OCI-M2 (cell line): Measurements from ENCODE around the gene TMEM179B.
"Not testable (repeated sequence)": the region's sequence is repeated elsewhere in the genome, so short reads cannot be mapped to it uniquely, and the experiment has no call there.

Experiments used
- DNase-seq: peaks from one replicate; lab custom pipeline; 2025; ENCODE audit not compliant: unreplicated experiment; lab: John Stamatoyannopoulos, UW

TMEM179B gene, protein sequence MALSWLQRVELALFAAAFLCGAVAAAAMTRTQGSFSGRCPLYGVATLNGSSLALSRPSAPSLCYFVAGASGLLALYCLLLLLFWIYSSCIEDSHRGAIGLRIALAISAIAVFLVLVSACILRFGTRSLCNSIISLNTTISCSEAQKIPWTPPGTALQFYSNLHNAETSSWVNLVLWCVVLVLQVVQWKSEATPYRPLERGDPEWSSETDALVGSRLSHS

DNA sequence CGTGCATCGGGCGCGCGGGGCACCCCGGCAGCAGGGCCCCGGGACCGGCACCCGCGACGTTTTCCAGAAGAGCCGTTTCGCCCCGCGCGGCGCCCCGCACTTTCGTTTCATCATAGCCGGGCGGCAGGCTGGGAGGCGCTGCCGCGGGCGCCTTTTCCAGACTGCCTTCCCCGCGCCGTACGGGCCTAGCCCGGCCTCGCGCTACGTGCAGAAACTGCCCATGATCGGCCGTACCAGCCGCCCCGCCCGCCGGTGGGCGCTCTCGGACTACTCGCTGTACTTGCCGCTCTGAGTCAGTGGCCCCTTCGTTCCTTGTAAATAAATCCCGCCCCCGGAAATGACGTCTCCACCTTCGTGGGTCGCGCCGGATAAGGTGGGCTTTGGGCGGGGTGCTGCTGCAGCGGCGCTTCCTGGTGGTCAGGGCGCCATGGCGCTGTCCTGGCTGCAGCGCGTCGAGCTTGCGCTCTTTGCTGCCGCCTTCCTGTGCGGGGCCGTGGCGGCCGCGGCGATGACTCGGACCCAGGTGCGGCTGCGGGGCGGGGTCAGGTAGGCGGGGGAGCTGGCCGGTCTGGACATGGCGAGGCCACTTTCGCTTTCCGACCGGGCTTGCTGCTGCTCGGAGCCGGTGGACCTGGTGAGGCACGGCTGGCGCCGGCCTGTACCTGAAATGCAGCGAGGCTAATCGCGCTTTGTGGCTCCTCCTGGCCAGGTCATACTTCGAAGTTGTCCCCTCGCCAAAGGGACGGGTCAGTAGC, at the start of gene TMEM179B:
Gene TMEM179B (plus strand): TSS at position 398 of the 755 bp plus-strand sequence. CDS start 30 bp downstream, at position 428.
- DNase-seq = peak; percentile 61

DNA sequence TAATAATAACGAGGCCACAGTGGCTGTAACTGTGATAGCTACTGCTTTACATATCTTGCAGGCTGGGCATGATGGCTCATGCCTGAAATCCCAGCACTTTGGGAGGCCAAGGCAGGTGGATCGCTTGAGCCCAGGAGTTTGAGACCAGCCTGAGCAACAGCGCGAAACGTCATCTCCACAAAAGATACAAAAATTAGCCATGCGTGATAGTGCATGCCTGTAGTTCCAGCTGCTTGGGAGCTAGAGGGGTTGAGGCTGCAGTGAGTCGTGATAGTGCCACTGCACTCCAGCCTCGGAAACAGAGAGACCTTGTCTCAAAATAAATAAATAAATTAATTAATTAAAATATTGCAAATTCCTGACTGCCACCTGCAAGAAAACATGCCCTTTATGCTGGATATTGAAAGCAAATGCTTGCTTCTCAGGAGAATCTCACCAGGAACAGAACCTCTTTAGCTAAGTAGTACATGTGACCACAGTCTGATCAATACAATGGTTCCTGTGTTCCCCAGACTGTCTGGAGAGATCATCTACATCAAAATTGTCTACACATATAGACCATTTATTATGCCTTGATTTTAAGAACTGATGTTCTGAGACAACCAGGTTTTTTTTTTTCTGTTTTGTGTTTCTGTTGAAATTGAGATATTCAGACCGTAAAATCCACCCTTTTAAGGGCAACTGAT, 39.6 kb upstream of the TMEM179B start:
- DNase-seq = no peak

GRCh38 chr11:62749931-62750330, 37.3 kb upstream of the TMEM179B start:
- DNase-seq = not testable (repeated sequence)

- DNase-seq = no peak
Observed at GRCh38 chr11:62752177-62752785, 34.9 kb upstream of the TMEM179B start.

DNA sequence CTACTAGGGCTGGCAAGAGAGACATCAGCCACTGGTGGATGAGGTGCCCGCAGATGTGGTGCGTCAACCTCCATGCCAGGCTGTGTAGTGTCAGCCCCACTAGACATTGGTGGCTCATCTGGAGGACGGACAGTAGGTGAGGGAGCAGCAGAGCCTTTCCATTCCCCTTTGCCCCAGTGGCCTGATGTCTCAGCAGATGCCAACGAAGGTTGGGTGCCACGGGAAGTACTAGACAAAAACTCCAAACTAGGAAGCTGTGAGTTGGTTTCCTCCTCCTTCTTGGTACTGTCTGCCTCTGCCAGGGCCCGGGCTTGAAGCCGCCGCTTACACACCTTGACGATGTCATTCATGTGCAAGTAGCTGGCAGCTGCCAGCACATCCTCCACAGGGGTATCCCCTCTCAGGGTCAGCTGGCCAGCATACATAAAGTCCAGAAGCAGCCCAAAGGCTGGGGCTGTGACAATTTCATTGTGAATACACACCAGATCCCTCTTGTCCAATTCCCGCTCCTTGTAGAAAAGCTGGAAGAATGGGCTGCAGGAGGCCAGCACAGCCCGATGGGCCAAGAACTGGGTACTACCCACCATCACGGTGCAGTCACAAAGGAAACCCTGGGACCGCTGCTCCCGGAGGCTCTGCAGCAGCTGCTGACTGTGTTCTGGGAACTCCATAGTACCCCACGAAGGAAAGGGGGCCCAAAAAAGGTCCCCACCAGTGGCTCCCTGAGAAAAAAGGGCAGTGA, 34.0 kb upstream of the TMEM179B start:
- DNase-seq = no peak

DNA sequence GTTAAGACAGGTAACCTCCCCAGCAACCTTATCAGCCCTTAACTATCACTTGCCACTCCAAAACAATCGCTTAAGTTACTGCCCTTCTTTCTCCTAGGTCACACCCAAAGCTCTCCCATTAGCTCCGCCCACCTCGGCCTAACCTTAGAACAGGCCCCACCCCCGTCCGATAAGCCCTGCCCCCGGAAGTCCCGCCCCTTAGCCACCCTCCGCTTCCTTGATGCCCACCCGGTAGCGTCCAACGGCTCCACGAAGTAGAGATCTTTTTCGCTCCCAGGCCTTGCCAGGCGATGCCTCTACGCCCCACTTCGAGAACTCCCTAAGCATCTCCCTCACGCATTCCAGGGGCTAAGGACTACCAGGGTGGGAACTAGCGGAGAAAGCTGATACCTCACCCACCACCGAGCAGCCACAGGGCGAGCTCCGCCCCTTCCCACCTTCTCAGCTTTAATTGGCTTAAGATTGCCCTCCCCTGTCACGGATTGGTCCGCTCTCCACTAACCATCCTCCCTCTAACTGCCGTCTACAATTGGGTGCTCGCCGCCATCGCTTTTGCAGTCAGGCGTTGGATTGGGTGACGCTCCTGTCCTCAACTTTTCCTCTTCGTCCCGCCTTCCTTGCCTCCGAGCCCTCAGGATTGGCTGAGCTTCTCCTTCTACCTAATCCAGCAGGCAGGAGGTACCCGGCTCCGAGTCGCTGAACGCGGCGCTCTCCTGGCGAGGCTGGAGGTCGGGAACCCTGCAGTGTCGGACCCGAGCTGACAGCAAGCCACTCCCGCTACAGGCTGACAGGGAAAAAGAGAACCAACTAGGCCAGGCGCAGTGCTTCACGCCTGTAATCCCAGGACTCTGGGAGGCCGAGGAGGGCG, 33.2 kb upstream of the TMEM179B start, which contains the start of gene ZBTB3:
Gene ZBTB3 (minus strand): TSS at position 425 of the 868 bp plus-strand sequence. CDS start 496 bp downstream, outside the sequence.
- DNase-seq = peak; percentile 91

DNA sequence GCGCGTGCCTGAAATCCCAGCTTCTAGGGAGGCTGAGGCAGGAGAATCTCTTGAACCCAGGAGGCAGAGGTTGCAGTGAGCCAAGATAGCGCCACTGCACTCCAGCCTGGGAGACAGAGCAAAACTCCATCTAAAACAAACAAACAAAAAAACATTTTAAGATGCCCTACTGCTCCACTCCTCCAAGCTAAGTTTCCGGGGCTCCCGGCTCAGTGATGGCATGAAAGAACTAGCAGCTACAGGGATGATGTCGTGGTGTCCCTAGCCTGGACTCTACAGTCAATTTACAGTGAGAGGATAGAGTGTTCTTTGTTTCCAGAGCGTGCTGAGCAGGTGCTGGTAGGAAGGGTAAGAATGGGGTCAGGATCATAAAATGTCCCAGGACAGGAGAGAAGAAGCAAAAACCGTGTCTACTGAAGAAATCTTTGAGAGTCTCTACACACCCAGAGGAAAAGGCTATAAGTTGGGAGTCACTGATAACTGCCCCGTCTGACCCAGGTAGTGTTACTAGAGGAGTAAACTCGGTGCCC, 32.1 kb upstream of the TMEM179B start:
- no peak for DNase-seq

DNA sequence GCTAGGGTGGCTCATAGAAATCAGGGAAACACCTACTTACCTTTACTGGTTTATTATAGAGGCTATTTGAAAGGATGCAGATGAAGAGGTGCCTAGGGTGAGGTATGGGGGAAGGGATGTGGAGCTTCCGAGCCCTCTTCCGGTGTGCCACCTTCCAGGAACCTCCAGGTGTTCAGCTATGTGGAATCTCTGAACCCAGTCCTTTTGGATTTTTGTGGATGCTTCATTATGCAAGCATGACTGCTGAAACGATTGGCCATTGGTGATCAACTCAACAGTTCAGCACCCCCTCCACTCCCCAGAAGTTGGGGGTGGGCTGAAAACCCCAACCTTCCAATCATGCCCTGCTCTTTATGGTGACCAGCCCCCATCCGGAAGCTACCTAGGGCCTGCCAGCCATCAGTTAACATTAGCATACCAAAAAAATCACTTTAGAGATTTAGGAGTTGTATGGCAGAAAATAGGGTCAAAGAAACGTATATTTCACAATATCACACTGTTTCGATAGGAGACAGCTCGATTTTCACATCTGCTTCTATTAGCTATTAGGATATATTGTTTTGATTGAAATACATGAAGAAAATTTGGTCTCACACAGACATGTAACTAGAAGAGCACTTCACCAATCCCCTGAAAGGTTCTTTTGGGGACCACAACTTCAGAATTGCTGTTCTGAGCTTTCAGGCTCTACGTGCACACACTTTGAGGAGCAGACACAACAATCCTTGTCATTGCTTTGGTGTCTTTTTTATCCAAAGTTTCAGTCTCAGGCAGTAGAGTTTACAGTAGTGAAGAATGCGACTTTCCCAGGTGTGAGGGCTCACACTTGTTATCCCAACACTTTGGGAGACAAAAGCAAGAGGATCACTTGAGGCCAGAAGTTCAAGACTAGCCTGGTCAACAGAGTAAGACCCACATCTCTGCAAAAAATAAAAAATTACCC, 29.1 kb upstream of the TMEM179B start:
- DNase-seq = no peak

DNA sequence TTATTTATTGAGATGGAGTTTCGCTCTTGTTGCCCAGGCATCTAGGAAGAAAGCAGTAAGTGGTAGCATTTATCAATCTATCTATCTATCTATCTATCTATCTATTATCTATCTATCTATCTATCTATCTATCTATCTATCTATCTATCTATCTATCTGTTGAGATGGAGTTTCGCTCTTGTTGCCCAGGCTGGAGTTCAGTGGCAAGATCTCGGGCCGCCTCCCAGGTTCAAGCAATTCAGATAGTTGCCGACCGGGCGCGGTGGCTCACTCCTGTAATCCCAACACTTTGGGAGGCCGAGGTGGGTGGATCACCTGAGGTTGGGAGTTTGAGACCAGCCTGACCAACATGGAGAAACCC, 26.4 kb upstream of the TMEM179B start:
- not testable (repeated sequence) for DNase-seq

GRCh38 chr11:62770778-62771143, 16.4 kb upstream of the TMEM179B start:
- DNase-seq = no peak

DNA sequence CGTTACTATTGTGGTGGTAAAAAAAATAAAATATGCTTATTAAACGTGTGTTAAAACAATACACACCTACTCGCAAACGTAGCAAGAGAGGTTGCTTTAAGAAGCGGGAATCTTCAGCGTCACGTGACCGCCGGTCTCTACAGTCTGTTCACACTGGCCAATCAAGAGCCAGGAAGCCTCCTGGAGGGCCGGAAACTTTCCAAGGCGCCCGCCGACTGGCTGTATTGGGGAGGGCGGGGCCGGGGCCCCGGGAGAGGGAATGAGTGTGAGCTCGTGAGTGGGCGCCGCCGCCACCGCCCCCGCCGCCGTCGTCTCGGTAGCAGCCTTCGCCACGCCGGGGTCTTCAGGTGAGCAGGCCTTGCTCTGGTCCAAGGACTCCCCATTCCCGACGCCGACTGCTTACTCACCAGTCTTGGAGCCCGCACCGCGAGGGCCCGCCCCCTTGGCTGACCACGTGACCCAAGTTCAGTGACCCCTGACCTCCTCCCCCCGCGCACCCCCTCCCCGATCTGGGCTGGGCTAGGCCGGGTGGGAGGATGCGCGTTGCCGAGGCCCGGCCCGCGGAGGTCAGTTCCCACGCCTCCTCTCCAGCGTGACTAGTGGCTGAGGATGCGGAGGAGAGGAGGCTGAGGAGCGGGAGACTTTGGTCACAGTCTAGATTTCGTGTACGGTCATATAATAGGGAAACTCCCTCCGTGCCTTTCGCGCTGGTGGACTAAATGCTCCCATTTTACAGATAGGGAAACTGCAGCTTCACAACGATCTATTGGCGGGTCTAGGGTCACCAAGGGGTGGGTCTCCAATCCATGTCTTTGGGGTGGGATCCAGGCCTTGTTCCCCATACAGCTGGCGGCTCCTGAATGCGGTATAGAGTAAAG, 15.8 kb upstream of the TMEM179B start, which contains the start of gene TAF6L:
Gene TAF6L (plus strand): TSS at position 253 of the 878 bp plus-strand sequence. CDS start 4,388 bp downstream, outside the sequence.
- peak; percentile 94 for DNase-seq

DNA sequence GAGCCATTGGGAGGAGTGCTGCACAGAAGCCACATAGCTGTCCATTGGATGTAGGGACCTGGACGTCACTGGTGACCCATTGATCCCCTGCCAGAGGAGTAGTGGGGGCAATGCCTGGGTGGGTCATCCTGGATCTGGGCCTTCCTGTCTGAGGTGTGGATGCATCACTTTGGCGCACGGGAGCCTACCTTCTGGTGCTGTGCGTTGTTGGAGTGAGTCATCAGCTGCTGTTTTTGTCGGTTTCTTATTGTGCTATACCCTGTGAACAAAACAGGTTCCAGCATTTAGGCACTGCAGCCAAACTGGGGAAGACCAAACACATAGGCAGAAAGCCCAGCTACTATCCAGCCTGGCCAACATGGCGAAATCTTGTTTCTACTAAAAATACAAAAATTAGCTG, 12.8 kb upstream of the TMEM179B start:
- DNase-seq = no peak

- no peak for DNase-seq
Observed at GRCh38 chr11:62775646-62776045, 11.6 kb upstream of the TMEM179B start.

GRCh38 chr11:62777389-62777788, 9.8 kb upstream of the TMEM179B start:
- DNase-seq = no peak

DNA sequence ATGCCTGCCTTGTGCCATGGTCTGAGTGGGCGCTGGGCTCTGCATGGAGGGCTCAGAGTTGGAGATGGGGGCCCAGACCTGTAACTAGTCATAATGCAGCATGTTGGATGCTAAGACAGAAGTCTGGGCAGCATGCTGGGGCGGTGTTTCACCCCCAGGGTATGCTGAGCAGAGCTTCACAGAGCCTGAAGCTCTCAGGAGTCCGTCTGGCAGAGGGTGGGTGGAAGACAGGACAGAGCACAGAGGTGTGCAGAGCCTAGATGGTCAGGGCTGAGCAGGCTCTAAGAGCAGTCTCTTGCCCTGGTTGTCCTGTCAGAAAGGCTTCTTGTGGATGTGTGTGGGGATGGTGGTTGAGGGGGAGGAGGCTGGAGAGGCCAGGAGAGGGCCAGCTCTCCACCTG, 8.8 kb upstream of the TMEM179B start:
- DNase-seq = no peak

DNA sequence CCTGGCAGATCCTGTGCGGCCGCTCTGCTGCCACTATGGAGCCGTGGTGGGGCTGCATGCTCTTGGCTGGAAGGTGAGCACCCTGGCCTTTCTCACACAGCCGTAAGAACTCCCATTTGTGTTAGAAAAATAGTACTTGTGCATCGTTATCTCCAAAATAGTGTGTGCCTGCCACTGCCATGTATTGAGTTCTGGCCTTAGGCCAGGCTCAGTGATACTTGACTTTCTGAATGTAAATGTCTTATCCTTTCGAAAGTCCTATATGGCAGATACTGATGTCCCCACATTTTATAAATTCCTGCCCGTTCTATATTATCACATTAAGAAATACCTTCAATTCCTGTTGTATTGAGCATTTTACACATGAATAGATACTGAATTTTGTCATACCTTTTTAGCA, 4.4 kb upstream of the TMEM179B start:
- no peak for DNase-seq

DNA sequence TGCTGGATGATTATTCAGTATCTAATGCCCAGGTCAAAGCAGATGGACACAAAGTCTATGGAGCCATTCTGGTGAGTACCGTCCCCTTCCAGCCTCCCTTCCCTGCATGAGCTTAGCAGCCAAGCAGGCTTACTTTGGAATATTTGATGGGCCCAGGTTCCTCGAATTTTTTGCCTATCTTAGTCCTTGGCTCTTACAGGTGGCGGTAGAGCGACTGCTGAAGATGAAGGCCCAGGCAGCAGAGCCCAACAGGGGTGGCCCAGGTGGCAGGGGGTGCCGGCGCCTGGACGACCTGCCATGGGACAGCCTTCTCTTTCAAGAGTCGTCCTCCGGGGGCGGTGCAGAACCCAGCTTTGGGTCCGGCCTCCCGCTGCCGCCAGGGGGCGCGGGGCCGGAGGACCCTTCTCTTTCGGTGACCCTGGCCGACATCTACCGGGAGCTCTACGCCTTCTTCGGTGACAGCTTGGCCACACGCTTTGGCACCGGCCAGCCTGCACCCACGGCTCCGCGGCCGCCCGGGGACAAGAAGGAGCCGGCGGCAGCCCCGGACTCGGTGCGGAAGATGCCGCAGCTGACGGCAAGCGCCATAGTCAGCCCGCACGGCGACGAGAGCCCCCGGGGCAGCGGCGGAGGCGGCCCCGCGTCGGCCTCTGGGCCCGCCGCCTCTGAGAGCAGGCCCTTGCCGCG, 741 bp upstream of the TMEM179B start:
- DNase-seq = peak; percentile 40
